Endothelial cell of umbilical vein (primary cell): Measurements from ENCODE around the gene CHRD. TPM values are rescaled to one million over a fixed set of nuclear protein-coding genes. Genes with fewer than 3 reads are reported as not detected.

Experiments used
- BruUV-seq: library from RNA; stranded (reverse); fragments of 400-500 nt; replicated peaks from 2 replicates; lab custom pipeline; 2021; lab: Mats Ljungman, UMichigan
- CTCF ChIA-PET: fragments of 300-600, 350-600 bp; sonication (Branson Sonifier 250); formaldehyde crosslinking; loops from one replicate; lab custom pipeline; 2021; ENCODE audit warnings: antibody characterized with exemption, inconsistent platforms; lab: Charles Lee
- POLR2A ChIA-PET: fragments of 300-600, 350-600 bp; sonication (Branson Sonifier 250); formaldehyde crosslinking; loops from one replicate; lab custom pipeline; 2021; ENCODE audit warnings: antibody characterized with exemption, inconsistent platforms; lab: Charles Lee
- DNase-seq: peaks from one replicate; pipeline ENCODE4 v3.0.0-alpha.2; 2011; ENCODE audit warnings: low read depth, low spot score
- FAIRE-seq: peaks from 2 replicates; lab custom pipeline; 2011; peaks lifted over from hg19 to GRCh38; lab: Jason Lieb, UNC
- H2AFZ ChIP-seq: 2 replicates; pipeline ENCODE4 v1.6.0; 2012; ENCODE audit warnings: low read depth, low read length, control low read depth, inconsistent platforms
- H3K27ac ChIP-seq: 2 replicates; pipeline ENCODE4 v1.5.1; 2011; ENCODE audit warnings: low read depth, mild to moderate bottlenecking, control low read depth, low read length, moderate library complexity; ENCODE audit not compliant: insufficient read depth
- H3K27me3 ChIP-seq, 2 experiments: 2 replicates each; pipeline versions ENCODE4 v1.6.0 to v1.6.1; 2011; ENCODE audit warnings: low read length in 2 of 2, mixed read lengths in 1 of 2; ENCODE audit not compliant: control insufficient read depth in 2 of 2, insufficient read depth in 2 of 2
- H3K36me3 ChIP-seq, 2 experiments: 2 replicates in 1 of 2; 3 replicates in 1 of 2; pipeline ENCODE4 v1.5.1; 2011; ENCODE audit warnings: low read length in 2 of 2, mild to moderate bottlenecking in 1 of 2, moderate library complexity in 1 of 2; ENCODE audit not compliant: control insufficient read depth in 2 of 2, insufficient read depth in 2 of 2; ENCODE audit errors: extremely low read depth in 1 of 2
- H3K4me1 ChIP-seq: 3 replicates; pipeline ENCODE4 v1.5.1; 2011; ENCODE audit warnings: mild to moderate bottlenecking, low read length; ENCODE audit not compliant: control insufficient read depth, insufficient read depth; ENCODE audit errors: extremely low read depth
- H3K4me2 ChIP-seq: 2 replicates; pipeline ENCODE4 v1.6.1; 2011; ENCODE audit warnings: low read length, control low read depth, mixed read lengths; ENCODE audit not compliant: insufficient read depth
- H3K4me3 ChIP-seq, 3 experiments: fragments of 200-600 bp in 1 of 3; sonication (generic), shearing (Covaris generic) in 1 of 3; replicated peaks in 1 of 3; 2 replicates each; pipeline ENCODE4 v1.5.1; 2011 to 2016; ENCODE audit warnings: control low read depth in 3 of 3, low read length in 3 of 3, mild to moderate bottlenecking in 2 of 3, inconsistent platforms in 1 of 3, low read depth in 1 of 3, moderate library complexity in 1 of 3; ENCODE audit not compliant: insufficient read depth in 1 of 3
- H3K79me2 ChIP-seq: 2 replicates; pipeline ENCODE4 v1.6.0; 2012; ENCODE audit warnings: low read length, inconsistent platforms; ENCODE audit not compliant: control insufficient read depth, insufficient read depth
- H3K9ac ChIP-seq: replicated peaks from 2 replicates; pipeline ENCODE3; 2011; ENCODE audit warnings: low read length, control low read depth; ENCODE audit not compliant: insufficient read depth; ENCODE audit errors: extremely low read depth
- H3K9me1 ChIP-seq: replicated peaks from 3 replicates; pipeline ENCODE4 v1.6.0; 2011; ENCODE audit warnings: mild to moderate bottlenecking, low read length; ENCODE audit not compliant: control insufficient read depth, insufficient read depth; ENCODE audit errors: extremely low read depth
- H3K9me3 ChIP-seq: replicated peaks from 2 replicates; pipeline ENCODE4 v1.5.1; 2012; ENCODE audit warnings: low read length, inconsistent platforms; ENCODE audit not compliant: control insufficient read depth, insufficient read depth
- H4K20me1 ChIP-seq: replicated peaks from 2 replicates; pipeline ENCODE3; 2011; ENCODE audit warnings: mild to moderate bottlenecking, low read length; ENCODE audit not compliant: control insufficient read depth, insufficient read depth; ENCODE audit errors: extremely low read depth
- EZH2 ChIP-seq: IDR thresholded peaks from 2 replicates; pipeline ENCODE4 v1.6.1; 2012; ENCODE audit warnings: borderline replicate concordance, low read depth, mild to moderate bottlenecking, moderate library complexity, low read length, inconsistent platforms; ENCODE audit not compliant: severe bottlenecking
- FOS ChIP-seq: IDR thresholded peaks from 2 replicates; pipeline ENCODE4 v1.6.1; 2011; ENCODE audit warnings: mild to moderate bottlenecking, low read length, moderate library complexity, borderline replicate concordance; ENCODE audit not compliant: insufficient read depth
- GATA2 ChIP-seq: IDR thresholded peaks from 2 replicates; pipeline ENCODE4 v1.7.0; 2011; ENCODE audit warnings: low read depth, mild to moderate bottlenecking, moderate library complexity, mixed read lengths, low read length; ENCODE audit not compliant: insufficient read length, insufficient read depth
- JUN ChIP-seq: IDR thresholded peaks from 2 replicates; pipeline ENCODE4 v1.6.1; 2011; ENCODE audit warnings: borderline replicate concordance, low read depth; ENCODE audit not compliant: insufficient read length, insufficient read depth
- MAX ChIP-seq: IDR thresholded peaks from 2 replicates; pipeline ENCODE4 v1.6.1; 2011; ENCODE audit not compliant: insufficient read depth, insufficient read length
- MYC ChIP-seq: IDR thresholded peaks from one replicate; pipeline ENCODE4 v1.6.1; 2011; ENCODE audit warnings: mild to moderate bottlenecking, low read depth, low read length
- POLR2A ChIP-seq: IDR thresholded peaks from 2 replicates; pipeline ENCODE4 v1.6.1; 2012; ENCODE audit warnings: low read depth, mild to moderate bottlenecking, control low read depth, low read length
- POLR2AphosphoS5 ChIP-seq: IDR thresholded peaks from 2 replicates; pipeline ENCODE4 v1.6.1; 2012; ENCODE audit warnings: low read depth, mild to moderate bottlenecking, control low read depth, low read length, moderate library complexity; ENCODE audit not compliant: insufficient read depth
- dilution Hi-C: fragments of 300-500 bp; cut with MboI; formaldehyde crosslinking; loops from one replicate; pipeline ENCODE4 v1.15.0; 2019; ENCODE audit warnings: low sequenced_read_pairs; ENCODE audit not compliant: extremely low pct_ligation_motif_present
- intact Hi-C: fragments of 100-400 bp; cut with micrococcal nuclease; formaldehyde crosslinking; loops from one replicate; pipeline ENCODE4 v1.10.0; 2022
- polyA plus RNA-seq, 4 experiments: library from polyadenylated mRNA; depleted of rRNA in 3 of 4; stranded (reverse) in 3 of 4; unstranded in 1 of 4; fragments of >200 nt; gene quantifications; 2 replicates each; pipeline versions ENCODE4 v1.2.1 to v1.2.3, GENCODE V29; 2011 to 2012; ENCODE audit warnings: missing spikeins in 1 of 4
- total RNA-seq: library from RNA; stranded (reverse); gene quantifications from 2 replicates; pipeline ENCODE4 v1.2.3, GENCODE V29; 2021
- TF ChIP-seq, protein P1 (sequence below), 2 donors: IDR thresholded peaks; 1 replicate in 1 of 2; 2 replicates in 1 of 2; pipeline ENCODE4 v1.5.1; 2011; ENCODE audit warnings: low read length in 2 of 2, mild to moderate bottlenecking in 2 of 2, moderate library complexity in 2 of 2, control low read depth in 1 of 2, inconsistent platforms in 1 of 2, low read depth in 1 of 2; ENCODE audit not compliant: insufficient read depth in 1 of 2; ENCODE audit errors: extremely low read depth in 1 of 2

Gene CHRD
- total and polyA plus RNA-seq, 2 donors (not counting 3 experiments of a cell fraction or from before 2014, with no cell fraction given): 0.40 to 0.54 TPM

DNA sequence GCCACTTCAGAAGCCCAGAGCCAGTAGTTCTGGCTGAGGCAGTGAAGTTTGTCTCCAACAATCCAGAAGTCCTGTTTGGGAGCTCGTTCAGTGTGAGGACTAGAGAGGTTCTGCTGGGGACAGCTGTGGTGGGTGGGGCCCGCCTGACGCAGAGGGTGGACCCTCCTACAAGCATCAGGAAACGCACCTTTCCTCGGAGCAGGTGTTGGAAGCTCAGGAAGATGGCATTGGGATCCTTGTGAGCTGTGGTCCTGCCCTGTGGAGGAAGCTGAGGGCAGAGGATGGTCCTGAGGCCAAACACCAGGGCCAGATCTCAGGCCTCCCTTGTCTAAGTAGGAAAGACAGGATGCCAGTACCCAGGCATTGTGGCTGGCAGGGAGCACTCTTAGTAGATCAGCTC, 6.9 kb upstream of the CHRD start:
- CTCF ChIA-PET: interaction anchor here (0.7 to 10.1 kb wide), 10 partner anchors 9 to 189 kb away, joined by 3 to 266 read pairs (median 32); partner anchors contain the start of gene EPHB3

More for the DNA sequence above, 6.9 kb upstream of the CHRD start:
- no peak overlapping the region for H3K9ac ChIP-seq
- no peak overlapping the region for H3K27ac ChIP-seq
- no peak for TF ChIP-seq MAX
- no peak for TF ChIP-seq FOS
- TF ChIP-seq MYC: no peak
- TF ChIP-seq JUN: no peak
- no peak for TF ChIP-seq EZH2
- no peak for TF ChIP-seq POLR2AphosphoS5
- no peak for TF ChIP-seq GATA2
- TF ChIP-seq, protein P1, sequence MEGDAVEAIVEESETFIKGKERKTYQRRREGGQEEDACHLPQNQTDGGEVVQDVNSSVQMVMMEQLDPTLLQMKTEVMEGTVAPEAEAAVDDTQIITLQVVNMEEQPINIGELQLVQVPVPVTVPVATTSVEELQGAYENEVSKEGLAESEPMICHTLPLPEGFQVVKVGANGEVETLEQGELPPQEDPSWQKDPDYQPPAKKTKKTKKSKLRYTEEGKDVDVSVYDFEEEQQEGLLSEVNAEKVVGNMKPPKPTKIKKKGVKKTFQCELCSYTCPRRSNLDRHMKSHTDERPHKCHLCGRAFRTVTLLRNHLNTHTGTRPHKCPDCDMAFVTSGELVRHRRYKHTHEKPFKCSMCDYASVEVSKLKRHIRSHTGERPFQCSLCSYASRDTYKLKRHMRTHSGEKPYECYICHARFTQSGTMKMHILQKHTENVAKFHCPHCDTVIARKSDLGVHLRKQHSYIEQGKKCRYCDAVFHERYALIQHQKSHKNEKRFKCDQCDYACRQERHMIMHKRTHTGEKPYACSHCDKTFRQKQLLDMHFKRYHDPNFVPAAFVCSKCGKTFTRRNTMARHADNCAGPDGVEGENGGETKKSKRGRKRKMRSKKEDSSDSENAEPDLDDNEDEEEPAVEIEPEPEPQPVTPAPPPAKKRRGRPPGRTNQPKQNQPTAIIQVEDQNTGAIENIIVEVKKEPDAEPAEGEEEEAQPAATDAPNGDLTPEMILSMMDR (IDR thresholded peaks at IDR 0.05; ENCODE audit: extremely low read depth in 1 of 2, insufficient read depth in 1 of 2, low read depth in 1 of 2, low read length in 2 of 2): no peak
- TF ChIP-seq POLR2A: no peak
- BruUV-seq: no TSS peak
- peaks cover 30% of the 10 kb centered on the region for H3K4me1 ChIP-seq
- dilution Hi-C loops: no loop called here
- no peak overlapping the region for H2AFZ ChIP-seq
- peaks cover 0 to 3% of the 10 kb centered on the region in 2 experiments for H3K36me3 ChIP-seq
- H3K9me3 ChIP-seq: no peaks in the 10 kb centered on the region
- POLR2A ChIA-PET: no interaction called here
- no peak overlapping the region for H3K4me2 ChIP-seq
- H3K9me1 ChIP-seq: no peaks in the 10 kb centered on the region
- H3K79me2 ChIP-seq: no peaks in the 10 kb centered on the region
- DNase-seq (no peak), FAIRE-seq (no peak)
- no peak overlapping the region for H3K4me3 ChIP-seq
- peaks cover 11 to 12% of the 10 kb centered on the region in 2 experiments for H3K27me3 ChIP-seq
- no peaks in the 10 kb centered on the region for H4K20me1 ChIP-seq
- intact Hi-C loops: loop anchor here (10.0 kb wide), 1 partner anchor 402 kb away; no protein-coding TSS in a partner anchor
